HCT116 (cell line): ENCODE data around the gene ZXDC.

Experiments
- CBX3 ChIP-seq: IDR thresholded peaks from 2 replicates; pipeline ENCODE4 v1.6.1; 2012; ENCODE audit warnings: low read depth
- EZH2 ChIP-seq: fragments of 200-600 bp; sonication (generic); IDR thresholded peaks from 2 replicates; pipeline ENCODE4 v1.6.1; 2017; ENCODE audit warnings: antibody characterized with exemption, mixed run types
- MAX ChIP-seq: IDR thresholded peaks from 2 replicates; pipeline ENCODE4 v1.6.1; 2012
- POLR2A ChIP-seq: IDR thresholded peaks from 2 replicates; pipeline ENCODE4 v1.7.0; 2011; ENCODE audit warnings: borderline replicate concordance; ENCODE audit not compliant: insufficient read depth, insufficient read length; ENCODE audit errors: extremely low read depth
- POLR2AphosphoS5 ChIP-seq: IDR thresholded peaks from 2 replicates; pipeline ENCODE4 v1.6.1; 2011; ENCODE audit warnings: mild to moderate bottlenecking, low read depth, low read length, moderate library complexity
- RAD21 ChIP-seq: IDR thresholded peaks from 2 replicates; pipeline ENCODE4 v1.6.1; 2012; ENCODE audit warnings: low read depth, mild to moderate bottlenecking
- YY1 ChIP-seq: IDR thresholded peaks from 2 replicates; pipeline ENCODE4 v1.6.1; 2011; ENCODE audit warnings: low read length, low read depth, moderate library complexity, mild to moderate bottlenecking; ENCODE audit not compliant: insufficient replicate concordance; ENCODE audit errors: extremely low read depth
- ZNF274 ChIP-seq: fragments of 200-500 bp; sonication (Bioruptor generic); IDR thresholded peaks from 2 replicates; pipeline ENCODE4 v1.6.1; 2014; ENCODE audit warnings: mild to moderate bottlenecking, low read depth, low read length, inconsistent platforms
- TF ChIP-seq, protein P1 (sequence below), 3 experiments: fragments of 200-600 bp in 1 of 3; sonication (generic) in 1 of 3; IDR thresholded peaks in 2 of 3; conservative IDR thresholded peaks in 1 of 3; 2 replicates each; pipeline ENCODE4 v1.5.1; 2012 to 2017; ENCODE audit warnings: low read depth in 2 of 3, low read length in 2 of 3, antibody characterized with exemption in 1 of 3, borderline replicate concordance in 1 of 3, control low read depth in 1 of 3, mild to moderate bottlenecking in 1 of 3, mixed read lengths in 1 of 3, mixed run types in 1 of 3, moderate library complexity in 1 of 3; ENCODE audit not compliant: insufficient read depth in 1 of 3
- TF ChIP-seq, protein P2 (sequence below): IDR thresholded peaks from 2 replicates; pipeline ENCODE4 v1.6.1; 2012

DNA sequence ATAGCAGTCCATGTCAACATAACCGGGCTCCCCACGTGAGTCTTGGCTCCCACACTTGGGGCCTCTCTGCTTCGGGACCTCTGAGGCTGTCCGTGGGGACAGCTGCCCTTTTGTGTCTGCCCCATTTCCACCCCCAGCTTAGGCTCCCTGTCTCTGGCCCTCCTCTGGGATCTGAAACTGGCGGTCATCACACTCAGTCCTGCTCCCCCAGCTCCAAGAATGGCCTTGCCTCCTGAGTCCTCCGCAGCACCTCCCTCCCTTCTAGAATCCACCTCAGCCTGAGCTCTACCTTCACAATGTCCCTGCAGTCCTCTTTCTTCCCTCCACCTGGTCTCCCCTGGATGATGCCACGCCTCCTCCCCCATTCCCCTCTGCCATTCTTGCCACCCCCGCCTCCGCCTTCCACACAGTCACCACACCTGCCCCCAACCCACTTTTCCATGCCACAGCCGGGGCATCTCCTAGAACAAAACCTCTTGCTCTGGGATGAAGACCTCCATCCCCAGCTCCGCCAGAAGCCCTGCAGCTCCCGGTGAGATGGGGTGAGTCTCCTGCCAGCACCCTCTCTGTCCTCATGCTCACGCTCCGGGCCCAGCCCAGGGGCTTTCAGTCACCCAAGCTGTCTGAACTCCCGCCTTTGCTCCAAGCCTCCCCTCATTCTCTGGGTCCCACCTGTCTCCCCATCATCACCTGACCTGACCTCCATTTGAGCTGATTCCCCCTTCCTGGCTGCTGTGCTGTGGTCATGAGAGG is 7.0 kb upstream of the ZXDC start:
- no peak for TF ChIP-seq YY1
- no peak for TF ChIP-seq MAX
- TF ChIP-seq, protein P1, sequence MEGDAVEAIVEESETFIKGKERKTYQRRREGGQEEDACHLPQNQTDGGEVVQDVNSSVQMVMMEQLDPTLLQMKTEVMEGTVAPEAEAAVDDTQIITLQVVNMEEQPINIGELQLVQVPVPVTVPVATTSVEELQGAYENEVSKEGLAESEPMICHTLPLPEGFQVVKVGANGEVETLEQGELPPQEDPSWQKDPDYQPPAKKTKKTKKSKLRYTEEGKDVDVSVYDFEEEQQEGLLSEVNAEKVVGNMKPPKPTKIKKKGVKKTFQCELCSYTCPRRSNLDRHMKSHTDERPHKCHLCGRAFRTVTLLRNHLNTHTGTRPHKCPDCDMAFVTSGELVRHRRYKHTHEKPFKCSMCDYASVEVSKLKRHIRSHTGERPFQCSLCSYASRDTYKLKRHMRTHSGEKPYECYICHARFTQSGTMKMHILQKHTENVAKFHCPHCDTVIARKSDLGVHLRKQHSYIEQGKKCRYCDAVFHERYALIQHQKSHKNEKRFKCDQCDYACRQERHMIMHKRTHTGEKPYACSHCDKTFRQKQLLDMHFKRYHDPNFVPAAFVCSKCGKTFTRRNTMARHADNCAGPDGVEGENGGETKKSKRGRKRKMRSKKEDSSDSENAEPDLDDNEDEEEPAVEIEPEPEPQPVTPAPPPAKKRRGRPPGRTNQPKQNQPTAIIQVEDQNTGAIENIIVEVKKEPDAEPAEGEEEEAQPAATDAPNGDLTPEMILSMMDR (IDR thresholded peaks at IDR 0.05 in 2 of 3, conservative IDR thresholded peaks at IDR 0.05 in 1 of 3; ENCODE audit: borderline replicate concordance in 1 of 3, insufficient read depth in 1 of 3, low read depth in 2 of 3, low read length in 2 of 3): no peak
- TF ChIP-seq POLR2AphosphoS5: no peak
- no peak for TF ChIP-seq EZH2
- TF ChIP-seq POLR2A: no peak
- TF ChIP-seq RAD21: no peak
- no peak for TF ChIP-seq CBX3
- no peak for TF ChIP-seq ZNF274
- TF ChIP-seq, protein P2, sequence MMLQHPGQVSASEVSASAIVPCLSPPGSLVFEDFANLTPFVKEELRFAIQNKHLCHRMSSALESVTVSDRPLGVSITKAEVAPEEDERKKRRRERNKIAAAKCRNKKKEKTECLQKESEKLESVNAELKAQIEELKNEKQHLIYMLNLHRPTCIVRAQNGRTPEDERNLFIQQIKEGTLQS: no peak
